ENCODE results near the gene ATAD3B.
"Not testable (repeated sequence)": the region's sequence is repeated elsewhere in the genome, so short reads cannot be mapped to it uniquely, and the experiment has no call there.

The ATAD3B gene

GRCh38 chr1:1456683-1457255 lies 14.8 kb upstream of the ATAD3B start:
- POLR2A ChIA-PET: interaction anchor here (0.8 kb wide), 1 partner anchor 46 kb away, joined by 3 read pairs; no protein-coding TSS in a partner anchor
- CTCF ChIA-PET; H3K4me1 ChIP-seq (ENCODE audit: control insufficient read depth, insufficient read depth, low read length); H3K4me3 ChIP-seq (ENCODE audit: low read depth, low read length); H3K27ac ChIP-seq (ENCODE audit: extremely low read depth, low read depth, low read length); H3K9me3 ChIP-seq (ENCODE audit: control insufficient read depth, insufficient read depth, low read depth, low read length); H3K36me3 ChIP-seq (ENCODE audit: control insufficient read depth in 2 of 2, insufficient read depth in 1 of 2, low read length in 2 of 2): not testable (repeated sequence)

- TF ChIP-seq SCRT2 (tag by site-specific recombination; IDR thresholded peaks at IDR 0.05): 0 out of 2 replicates have a peak, but pooled peaks have one; percentile 13
- POLR2A ChIA-PET; H3K27ac ChIP-seq (ENCODE audit: extremely low read depth, low read depth, low read length); CTCF ChIA-PET; H3K36me3 ChIP-seq (ENCODE audit: control insufficient read depth in 2 of 2, insufficient read depth in 1 of 2, low read length in 2 of 2); H3K4me3 ChIP-seq (ENCODE audit: low read depth, low read length); H3K4me1 ChIP-seq (ENCODE audit: control insufficient read depth, insufficient read depth, low read length); H3K9me3 ChIP-seq (ENCODE audit: control insufficient read depth, insufficient read depth, low read depth, low read length): not testable (repeated sequence)
Measured at GRCh38 chr1:1459156-1459555, 12.4 kb upstream of the ATAD3B start.

GRCh38 chr1:1459711-1460110 lies 11.9 kb upstream of the ATAD3B start:
- H3K4me3 ChIP-seq (ENCODE audit: low read depth, low read length); H3K4me1 ChIP-seq (ENCODE audit: control insufficient read depth, insufficient read depth, low read length); H3K27ac ChIP-seq (ENCODE audit: extremely low read depth, low read depth, low read length); H3K36me3 ChIP-seq (ENCODE audit: control insufficient read depth in 2 of 2, insufficient read depth in 1 of 2, low read length in 2 of 2); POLR2A ChIA-PET; H3K9me3 ChIP-seq (ENCODE audit: control insufficient read depth, insufficient read depth, low read depth, low read length); CTCF ChIA-PET: not testable (repeated sequence)

GRCh38 chr1:1460540-1461130 lies 10.9 kb upstream of the ATAD3B start:
- no peak overlapping the region for H3K27ac ChIP-seq (ENCODE audit: extremely low read depth, low read depth, low read length)
- H3K36me3 ChIP-seq (ENCODE audit: control insufficient read depth in 2 of 2, insufficient read depth in 1 of 2, low read length in 2 of 2): no peaks in the 10 kb centered on the region
- no peaks in the 10 kb centered on the region for H3K4me1 ChIP-seq (ENCODE audit: control insufficient read depth, insufficient read depth, low read length)
- ChIA-PET POLR2A (no interaction called here), CTCF (no interaction called here)
- H3K9me3 ChIP-seq (ENCODE audit: control insufficient read depth, insufficient read depth, low read depth, low read length): no peaks in the 10 kb centered on the region
- H3K4me3 ChIP-seq (ENCODE audit: low read depth, low read length): no peak overlapping the region
- TF ChIP-seq ZNF747 (tag by site-specific recombination; IDR thresholded peaks at IDR 0.05): no peak
- TF ChIP-seq ZNF76 (tag by site-specific recombination; IDR thresholded peaks at IDR 0.05; ENCODE audit: borderline replicate concordance, low read depth): no peak
- no peak for TF ChIP-seq SCRT1 (tag by site-specific recombination; IDR thresholded peaks at IDR 0.05; ENCODE audit: borderline replicate concordance)
- no peak for TF ChIP-seq PRDM2 (tag by site-specific recombination; IDR thresholded peaks at IDR 0.05; ENCODE audit: borderline replicate concordance)
- TF ChIP-seq KLF7 (tag by site-specific recombination; IDR thresholded peaks at IDR 0.05; ENCODE audit: borderline replicate concordance): no peak
- no peak for TF ChIP-seq ZNF624 (tag by site-specific recombination; IDR thresholded peaks at IDR 0.05)
- no peak for TF ChIP-seq ZSCAN5A (tag by site-specific recombination; IDR thresholded peaks at IDR 0.05)
- no peak for TF ChIP-seq ZNF449 (tag by site-specific recombination; IDR thresholded peaks at IDR 0.05)
- TF ChIP-seq ZBTB7A (tag by site-specific recombination; IDR thresholded peaks at IDR 0.05; ENCODE audit: low read depth): no peak

Measured in HEK293 (cell line).